Eye (tissue), 1 donor: ENCODE measurements around the gene SDR42E2.
"Not testable (repeated sequence)": the region's sequence is repeated elsewhere in the genome, so short reads cannot be mapped to it uniquely, and the experiment has no call there.

Source experiments
- DNase-seq: peaks from one replicate; pipeline ENCODE4 v3.0.0-alpha.2; 2015

The SDR42E2 gene

GRCh38 chr16:22163806-22164205, 1.5 kb downstream of the SDR42E2 start:
- no peak for DNase-seq

- DNase-seq = no peak
Measured at GRCh38 chr16:22164482-22164881, 2.2 kb downstream of the SDR42E2 start.

- DNase-seq = no peak
Measured at GRCh38 chr16:22165508-22166285, 3.4 kb downstream of the SDR42E2 start.

GRCh38 chr16:22171953-22172352, 9.6 kb downstream of the SDR42E2 start:
- DNase-seq = no peak

- DNase-seq = not testable (repeated sequence)
Measured at GRCh38 chr16:22172642-22173041, 10.3 kb downstream of the SDR42E2 start.

GRCh38 chr16:22174642-22175041, 12.3 kb downstream of the SDR42E2 start:
- DNase-seq = no peak

- no peak for DNase-seq
Measured at GRCh38 chr16:22177968-22178930, 15.9 kb downstream of the SDR42E2 start.

GRCh38 chr16:22181426-22181825, 19.1 kb downstream of the SDR42E2 start:
- no peak for DNase-seq

- no peak for DNase-seq
Measured at GRCh38 chr16:22181843-22182242, 19.5 kb downstream of the SDR42E2 start.

- no peak for DNase-seq
Measured at GRCh38 chr16:22183335-22183734, 21.0 kb downstream of the SDR42E2 start.

- DNase-seq = no peak
Measured at GRCh38 chr16:22183901-22184614, 21.8 kb downstream of the SDR42E2 start.

GRCh38 chr16:22184615-22184968, 22.3 kb downstream of the SDR42E2 start:
- DNase-seq = no peak

GRCh38 chr16:22186517-22186916, 24.2 kb downstream of the SDR42E2 start:
- no peak for DNase-seq

GRCh38 chr16:22188267-22188594, 25.9 kb downstream of the SDR42E2 start:
- DNase-seq = no peak

- peak; percentile 89 for DNase-seq
Measured at GRCh38 chr16:22188595-22189442, 26.5 kb downstream of the SDR42E2 start.

- DNase-seq = no peak
Measured at GRCh38 chr16:22189473-22190080, 27.3 kb downstream of the SDR42E2 start.

GRCh38 chr16:22190081-22190775, 27.9 kb downstream of the SDR42E2 start:
- DNase-seq = peak; percentile 100

GRCh38 chr16:22190776-22191531, 28.6 kb downstream of the SDR42E2 start:
- DNase-seq = peak; percentile 98

- peak; percentile 70 for DNase-seq
Measured at GRCh38 chr16:22191532-22192260, 29.4 kb downstream of the SDR42E2 start.
